ENCODE measurements around the gene IFNK. TPM values are rescaled to one million over a fixed set of nuclear protein-coding genes. Genes with fewer than 3 reads are reported as not detected.

IFNK gene
- total RNA-seq, 4 donors from 2014 or later: not detected

GRCh38 chr9:27530915-27531755, 7.0 kb downstream of the IFNK start:
- no peaks in the 10 kb centered on the region for H3K36me3 ChIP-seq
- 66 to 72% methylated on average over 4 of the region's 4 CpGs for whole genome bisulfite sequencing, 2 donors (ENCODE audit: low coverage in 1 of 2)
- H3K9me3 ChIP-seq: no peaks in the 10 kb centered on the region
- H3K27ac ChIP-seq: no peak overlapping the region
- TF ChIP-seq POLR2A (IDR thresholded peaks at IDR 0.05) (no peak), POLR2AphosphoS5 (IDR thresholded peaks at IDR 0.05) (no peak), EP300 (IDR thresholded peaks at IDR 0.05) (no peak), CTCF (IDR thresholded peaks at IDR 0.05) (no peak)
- H3K4me3 ChIP-seq: no peak overlapping the region
- H3K4me1 ChIP-seq: peaks cover 0 to 69% (median 5%) of the 10 kb centered on the region in 3 donors
- ATAC-seq: no peak
- no peaks in the 10 kb centered on the region for H3K27me3 ChIP-seq

- H3K27ac ChIP-seq: no peak overlapping the region
- TF ChIP-seq POLR2A (IDR thresholded peaks at IDR 0.05) (no peak), EP300 (IDR thresholded peaks at IDR 0.05) (no peak), POLR2AphosphoS5 (IDR thresholded peaks at IDR 0.05) (no peak), CTCF (IDR thresholded peaks at IDR 0.05) (no peak)
- H3K4me3 ChIP-seq: no peak overlapping the region
- no peaks in the 10 kb centered on the region for H3K36me3 ChIP-seq
- no peaks in the 10 kb centered on the region for H3K27me3 ChIP-seq
- ATAC-seq: no peak
- no peaks in the 10 kb centered on the region for H3K9me3 ChIP-seq
- peaks cover 0 to 76% (median 5%) of the 10 kb centered on the region in 3 donors for H3K4me1 ChIP-seq
- WGBS, 2 donors (ENCODE audit: low coverage in 1 of 2): 82 to 88% methylated on average over 1 of the region's 1 CpG
Observed at GRCh38 chr9:27532046-27532445, 8.0 kb downstream of the IFNK start.

- H3K4me3 ChIP-seq: no peak overlapping the region
- H3K4me1 ChIP-seq: peaks cover 0 to 75% (median under 1%) of the 10 kb centered on the region in 3 donors
- TF ChIP-seq POLR2A (IDR thresholded peaks at IDR 0.05) (no peak), POLR2AphosphoS5 (IDR thresholded peaks at IDR 0.05) (no peak), EP300 (IDR thresholded peaks at IDR 0.05) (no peak), CTCF (IDR thresholded peaks at IDR 0.05) (no peak)
- H3K27me3 ChIP-seq: no peaks in the 10 kb centered on the region
- no peaks in the 10 kb centered on the region for H3K36me3 ChIP-seq
- no peaks in the 10 kb centered on the region for H3K9me3 ChIP-seq
- H3K27ac ChIP-seq: peak overlapping the region in 2 of 4 donors; percentile 33 to 61
- no peak for ATAC-seq
- WGBS, 2 donors (ENCODE audit: low coverage in 1 of 2): 75 to 92% methylated on average over 1 of the region's 1 CpG
Observed at GRCh38 chr9:27533311-27533710, 9.2 kb downstream of the IFNK start.

GRCh38 chr9:27534131-27534530, 10.0 kb downstream of the IFNK start:
- Histone ChIP-seq H3K36me3 (no peaks in the 10 kb centered on the region), H3K27ac (peak overlapping the region; percentile 41 to 66 (median 52)), H3K9me3 (no peaks in the 10 kb centered on the region), H3K4me1 (peaks cover under 1 to 83% (median 7%) of the 10 kb centered on the region in 3 donors), H3K4me3 (no peak overlapping the region), H3K27me3 (no peaks in the 10 kb centered on the region)
- 40 to 61% methylated on average over 4 of the region's 4 CpGs for WGBS, 2 donors (ENCODE audit: low coverage in 1 of 2)
- TF ChIP-seq EP300 (IDR thresholded peaks at IDR 0.05) (no peak), POLR2AphosphoS5 (IDR thresholded peaks at IDR 0.05) (peak; percentile 56)
- ATAC-seq: peak; percentile 50

GRCh38 chr9:27534658-27535209, 10.6 kb downstream of the IFNK start:
- no peak for ATAC-seq
- H3K27me3 ChIP-seq: no peaks in the 10 kb centered on the region
- no peaks in the 10 kb centered on the region for H3K9me3 ChIP-seq
- H3K27ac ChIP-seq: peak overlapping the region in 3 of 4 donors; percentile 39 to 66 (median 61)
- no peak overlapping the region for H3K4me3 ChIP-seq
- peaks cover 5 to 87% (median 10%) of the 10 kb centered on the region in 3 donors for H3K4me1 ChIP-seq
- TF ChIP-seq EP300 (IDR thresholded peaks at IDR 0.05) (no peak), POLR2AphosphoS5 (IDR thresholded peaks at IDR 0.05) (no peak), POLR2A (IDR thresholded peaks at IDR 0.05) (no peak)
- H3K36me3 ChIP-seq: no peaks in the 10 kb centered on the region
- 88 to 100% methylated on average over 1 to 3 of the region's 3 CpGs for WGBS, 2 donors (ENCODE audit: low coverage in 1 of 2)

Data from gastroesophageal sphincter (tissue), 4 donors.